ENCODE measurements around the gene CECR2.

CECR2 gene

DNA sequence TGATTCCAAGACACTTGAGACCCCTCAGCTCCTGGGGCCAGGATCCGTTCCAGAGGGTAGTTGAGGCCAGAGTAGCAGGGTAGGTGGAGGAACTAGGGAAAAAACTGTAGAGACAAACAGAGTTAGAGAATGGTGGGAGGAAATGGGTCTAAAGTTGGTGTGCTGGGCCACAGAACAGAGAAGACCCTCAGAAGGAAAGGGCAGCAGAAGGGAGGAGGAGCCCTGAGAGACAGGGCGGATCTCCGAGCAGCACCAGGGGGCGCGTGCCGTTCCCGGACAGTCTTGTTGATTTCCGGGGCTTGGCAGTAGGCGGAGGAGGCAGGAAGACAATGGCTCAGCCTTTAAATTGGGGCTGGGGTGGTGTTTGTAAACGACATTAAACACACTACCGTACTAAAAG is 2.4 kb upstream of the CECR2 start:
- TF ChIP-seq CTCF (IDR thresholded peaks at IDR 0.05; ENCODE audit: insufficient read depth, low read length, poor library complexity, severe bottlenecking), result peak; percentile 50
- peak; percentile 22 for DNase-seq (ENCODE audit: extremely low read depth, insufficient read length)
- H3K4me3 ChIP-seq (replicated peaks; ENCODE audit: low read depth, low read length), result no peak overlapping the region
- H3K36me3 ChIP-seq (ENCODE audit: control insufficient read depth, insufficient read depth, low read length), result no peaks in the 10 kb centered on the region
- H3K27me3 ChIP-seq (replicated peaks; ENCODE audit: control insufficient read depth, insufficient read depth, low read length), result peaks cover 3% of the 10 kb centered on the region; the same call in 1 of the 2 replicates

DNA sequence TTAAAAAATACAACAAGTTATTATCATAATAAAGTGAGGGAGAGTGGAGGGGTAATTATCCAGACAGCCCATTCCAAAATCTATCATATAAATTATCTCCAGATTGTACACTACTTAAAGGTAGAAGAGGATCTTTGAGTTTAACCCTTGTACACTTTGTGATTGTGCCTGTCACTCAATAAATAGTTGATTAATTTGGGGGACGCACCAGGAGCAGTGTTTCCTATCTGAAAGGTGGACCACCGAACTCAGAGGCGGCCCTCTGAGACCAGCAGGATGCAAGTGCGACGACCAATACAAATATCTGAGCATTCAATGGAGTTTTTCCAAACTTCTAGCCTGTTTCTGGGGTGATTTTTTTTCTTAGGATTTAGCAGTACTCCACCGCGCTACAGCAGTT is 1.1 kb upstream of the CECR2 start:
- DNase-seq (ENCODE audit: extremely low read depth, insufficient read length), result no peak
- no peaks in the 10 kb centered on the region for H3K36me3 ChIP-seq (ENCODE audit: control insufficient read depth, insufficient read depth, low read length)
- H3K4me3 ChIP-seq (replicated peaks; ENCODE audit: low read depth, low read length), result no peak overlapping the region
- no peak for TF ChIP-seq CTCF (IDR thresholded peaks at IDR 0.05; ENCODE audit: insufficient read depth, low read length, poor library complexity, severe bottlenecking)
- peaks cover 3% of the 10 kb centered on the region; the same call in 1 of the 2 replicates for H3K27me3 ChIP-seq (replicated peaks; ENCODE audit: control insufficient read depth, insufficient read depth, low read length)

DNA sequence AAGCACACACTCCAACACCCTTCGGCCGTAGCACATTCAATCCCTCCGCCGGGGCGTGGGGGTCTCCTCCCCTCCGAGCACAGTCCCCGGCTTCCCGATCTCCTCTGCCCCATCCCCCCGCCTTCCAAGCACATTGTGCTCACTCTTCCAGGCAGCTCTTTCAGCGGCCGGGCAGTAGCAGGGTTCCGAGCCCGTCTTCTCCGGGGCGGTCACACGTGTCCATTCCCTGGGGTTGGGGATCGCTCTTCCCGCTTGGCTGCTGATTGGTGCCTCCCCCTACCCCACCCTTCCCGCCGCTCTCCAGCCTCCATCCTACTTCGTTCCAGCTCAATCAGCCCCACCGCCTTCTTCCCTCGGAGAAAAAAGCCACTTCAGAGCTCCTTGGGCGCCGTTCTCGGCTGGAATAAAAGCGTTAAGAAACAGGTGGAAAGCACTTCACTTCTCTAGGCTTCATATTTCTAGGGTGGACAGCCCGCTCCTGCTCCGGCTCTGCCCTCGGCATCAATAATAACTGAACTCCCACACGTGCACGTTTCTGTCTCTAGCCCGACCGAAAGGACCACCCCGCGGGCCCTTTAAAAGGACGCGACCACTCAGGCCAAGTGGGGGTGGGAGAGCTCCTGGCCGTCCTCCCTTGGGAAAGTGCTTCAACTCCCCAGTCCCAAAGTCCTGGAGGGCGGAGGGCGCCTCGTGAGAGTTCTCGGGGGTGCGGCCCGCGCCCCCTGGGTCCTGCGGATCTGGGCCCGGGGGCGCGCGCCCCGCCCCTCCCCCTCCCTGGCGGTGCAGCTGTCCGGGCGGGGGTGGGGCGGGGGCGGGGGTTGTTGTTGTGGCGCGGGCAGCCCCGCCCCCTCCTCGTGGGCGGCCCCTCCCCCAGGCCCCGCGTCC is 464 bp upstream of the CECR2 start:
- Histone ChIP-seq H3K4me3 (replicated peaks; ENCODE audit: low read depth, low read length) (peak overlapping the region; percentile 41), H3K36me3 (ENCODE audit: control insufficient read depth, insufficient read depth, low read length) (no peaks in the 10 kb centered on the region), H3K27me3 (replicated peaks; ENCODE audit: control insufficient read depth, insufficient read depth, low read length) (peaks cover 3% of the 10 kb centered on the region; the same call in 1 of the 2 replicates)
- no peak for TF ChIP-seq CTCF (IDR thresholded peaks at IDR 0.05; ENCODE audit: insufficient read depth, low read length, poor library complexity, severe bottlenecking)
- DNase-seq (ENCODE audit: extremely low read depth, insufficient read length), result peak; percentile 12

DNA sequence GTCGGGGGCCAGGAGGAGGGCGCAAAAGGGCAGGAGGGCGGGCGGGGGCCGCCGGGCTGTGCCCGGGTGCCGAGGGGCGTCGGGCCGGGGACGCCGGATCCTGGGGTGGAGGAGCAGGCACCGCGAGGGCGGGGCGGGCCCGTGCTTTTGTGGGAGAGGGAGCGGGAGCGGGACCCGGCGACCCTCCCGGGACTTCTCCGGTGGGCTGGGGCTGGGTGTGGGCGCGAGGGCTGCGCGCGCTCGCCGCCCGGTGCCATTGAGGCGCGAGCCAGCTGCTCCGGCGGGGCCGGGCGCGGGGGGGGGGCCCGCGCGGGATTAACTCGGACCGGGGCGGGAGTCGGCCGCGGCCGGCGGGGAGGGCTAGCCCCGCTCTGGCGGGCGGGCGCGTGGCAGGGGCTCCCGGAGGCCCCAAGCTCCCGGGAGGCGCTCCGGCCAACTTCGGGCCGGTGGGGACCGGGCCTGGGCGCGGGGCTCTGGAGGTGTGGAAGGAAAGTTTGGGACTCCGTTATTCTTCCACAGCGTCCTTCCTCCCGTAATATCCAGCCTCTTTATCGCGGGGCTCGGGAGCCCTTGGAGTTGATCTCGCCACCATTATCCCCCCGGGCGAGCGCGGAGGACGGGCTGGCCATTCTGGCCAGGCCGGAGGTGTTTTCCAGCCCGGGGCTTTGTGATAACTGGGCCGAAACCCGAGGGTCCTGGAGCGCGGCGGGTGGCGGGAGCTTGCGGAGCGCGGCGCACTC is 936 bp downstream of the CECR2 start:
- Histone ChIP-seq H3K27me3 (replicated peaks; ENCODE audit: control insufficient read depth, insufficient read depth, low read length) (peaks cover 3% of the 10 kb centered on the region; the same call in 1 of the 2 replicates), H3K4me3 (replicated peaks; ENCODE audit: low read depth, low read length) (no peak overlapping the region; the same call in none of the 2 replicates), H3K36me3 (ENCODE audit: control insufficient read depth, insufficient read depth, low read length) (no peaks in the 10 kb centered on the region)
- no peak for TF ChIP-seq CTCF (IDR thresholded peaks at IDR 0.05; ENCODE audit: insufficient read depth, low read length, poor library complexity, severe bottlenecking)
- peak; percentile 3 for DNase-seq (ENCODE audit: extremely low read depth, insufficient read length)

DNA sequence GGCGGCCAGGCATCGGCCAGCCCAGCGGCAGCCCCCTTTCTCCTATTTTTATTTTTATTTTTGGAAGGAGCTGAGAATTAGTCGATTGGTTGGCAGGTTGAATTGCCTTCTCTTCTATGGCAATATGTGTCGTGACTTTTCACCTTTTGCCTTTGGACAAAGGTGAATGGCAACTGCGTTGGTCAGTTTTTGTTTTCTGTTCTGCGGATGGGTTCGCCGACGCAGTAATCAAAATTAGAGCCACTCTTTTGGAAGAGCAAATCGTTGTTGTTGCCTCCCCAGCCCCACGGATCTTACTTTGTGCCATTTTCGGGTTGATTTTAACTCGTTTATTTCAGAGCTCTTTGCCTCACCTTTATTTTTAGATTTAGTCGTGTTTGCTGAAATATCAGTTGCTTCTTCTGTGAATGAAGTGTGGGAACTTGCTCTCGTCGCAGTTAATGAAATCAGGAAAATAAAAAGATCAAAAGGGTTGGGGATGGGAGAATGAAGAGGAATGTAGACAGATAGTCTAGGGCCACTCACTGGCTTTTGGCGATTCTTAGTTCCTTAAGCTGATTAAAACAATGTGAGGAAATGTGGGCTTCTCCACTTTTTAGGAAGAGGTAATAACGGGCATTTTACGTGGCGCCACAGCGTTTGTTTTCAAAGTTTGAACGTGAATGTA is 1.6 kb downstream of the CECR2 start:
- DNase-seq (ENCODE audit: extremely low read depth, insufficient read length), result no peak
- Histone ChIP-seq H3K36me3 (ENCODE audit: control insufficient read depth, insufficient read depth, low read length) (no peaks in the 10 kb centered on the region), H3K27me3 (replicated peaks; ENCODE audit: control insufficient read depth, insufficient read depth, low read length) (peaks cover 3% of the 10 kb centered on the region; the same call in 1 of the 2 replicates), H3K4me3 (replicated peaks; ENCODE audit: low read depth, low read length) (no peak overlapping the region; the same call in 1 of the 2 replicates)
- TF ChIP-seq CTCF (IDR thresholded peaks at IDR 0.05; ENCODE audit: insufficient read depth, low read length, poor library complexity, severe bottlenecking), result no peak

All from GM06990 (cell line).